IMR-90 (cell line): ENCODE results near the gene CAMTA1. TPM values are rescaled to one million over a fixed set of nuclear protein-coding genes. Genes with fewer than 3 reads are reported as not detected.

Source experiments
- ATAC-seq: fragments of 200-7000 bp; cut with Tn5 transposase; 2 replicates; pipeline ENCODE4 v1.9.1; 2020; ENCODE audit warnings: low read depth, mild to moderate bottlenecking, moderate library complexity
- BruUV-seq: library from RNA; stranded (reverse); fragments of 400-500 nt; replicated peaks from 2 replicates; lab custom pipeline; 2021; lab: Mats Ljungman, UMichigan
- CTCF ChIA-PET: fragments of 300-600 bp; formaldehyde crosslinking; extraction: SDS; loops from one replicate; lab custom pipeline; 2021; ENCODE audit warnings: antibody characterized with exemption; lab: Yijun Ruan, JAX
- POLR2A ChIA-PET: fragments of 300-600 bp; sonication (Branson Sonifier 250); formaldehyde crosslinking; loops from one replicate; lab custom pipeline; 2022; ENCODE audit warnings: antibody characterized with exemption; ENCODE audit not compliant: unreplicated experiment; lab: Charles Lee
- DNase-seq: peaks from one replicate; pipeline ENCODE4 v3.0.0; 2013
- H2AFZ ChIP-seq: replicated peaks from 2 replicates; pipeline ENCODE3; 2013; ENCODE audit warnings: low read length, mild to moderate bottlenecking; ENCODE audit not compliant: poor library complexity
- H2AK5ac ChIP-seq: 2 replicates; pipeline ENCODE4 v1.6.1; 2013; ENCODE audit warnings: low read depth, low read length, inconsistent platforms
- H2AK9ac ChIP-seq: replicated peaks from 2 replicates; pipeline ENCODE3; 2013; ENCODE audit warnings: mild to moderate bottlenecking, low read depth, low read length, moderate library complexity; ENCODE audit not compliant: poor library complexity
- H2BK120ac ChIP-seq: 2 replicates; pipeline ENCODE4 v1.6.1; 2013; ENCODE audit warnings: low read depth, low read length, inconsistent platforms
- H2BK15ac ChIP-seq: 3 replicates; pipeline ENCODE4 v1.6.1; 2013; ENCODE audit warnings: low read depth, low read length, inconsistent platforms
- H2BK20ac ChIP-seq: 2 replicates; pipeline ENCODE4 v1.6.1; 2013; ENCODE audit warnings: low read depth, mild to moderate bottlenecking, inconsistent platforms, low read length, moderate library complexity
- H2BK5ac ChIP-seq: 2 replicates; pipeline ENCODE4 v1.6.1; 2013; ENCODE audit warnings: mild to moderate bottlenecking, low read depth, low read length, inconsistent platforms; ENCODE audit not compliant: poor library complexity, severe bottlenecking
- H3K14ac ChIP-seq: replicated peaks from 2 replicates; pipeline ENCODE4 v1.6.1; 2013; ENCODE audit warnings: low read depth, low read length, inconsistent platforms
- H3K18ac ChIP-seq: 2 replicates; pipeline ENCODE4 v1.6.1; 2013; ENCODE audit warnings: low read depth, low read length, control low read depth
- H3K23ac ChIP-seq: 2 replicates; pipeline ENCODE4 v1.6.1; 2013; ENCODE audit warnings: low read depth, low read length, inconsistent platforms
- H3K27ac ChIP-seq: 2 replicates; pipeline ENCODE4 v1.5.1; 2013; ENCODE audit warnings: mild to moderate bottlenecking, control low read depth, low read length; ENCODE audit not compliant: insufficient read depth
- H3K27me3 ChIP-seq: 2 replicates; pipeline ENCODE4 v1.6.1; 2013; ENCODE audit warnings: low read length; ENCODE audit not compliant: control insufficient read depth, insufficient read depth
- H3K36me3 ChIP-seq: 2 replicates; pipeline ENCODE4 v1.6.1; 2013; ENCODE audit warnings: low read length, mixed read lengths; ENCODE audit not compliant: control insufficient read depth, insufficient read depth
- H3K4ac ChIP-seq: 2 replicates; pipeline ENCODE4 v1.6.1; 2013; ENCODE audit warnings: low read depth, low read length, inconsistent platforms
- H3K4me1 ChIP-seq: 2 replicates; pipeline ENCODE4 v1.6.1; 2013; ENCODE audit warnings: low read length, mixed read lengths; ENCODE audit not compliant: control insufficient read depth, insufficient read depth
- H3K4me2 ChIP-seq: 2 replicates; pipeline ENCODE4 v1.6.1; 2013; ENCODE audit warnings: low read depth, mild to moderate bottlenecking, control low read depth, low read length, moderate library complexity
- H3K4me3 ChIP-seq: 2 replicates; pipeline ENCODE4 v1.5.1; 2013; ENCODE audit warnings: low read depth, mild to moderate bottlenecking, control low read depth, low read length, moderate library complexity; ENCODE audit not compliant: insufficient read depth
- H3K56ac ChIP-seq: 2 replicates; pipeline ENCODE4 v1.6.1; 2013; ENCODE audit warnings: low read length, inconsistent platforms; ENCODE audit not compliant: insufficient read depth; ENCODE audit errors: extremely low read depth
- H3K79me1 ChIP-seq, 2 experiments: 2 replicates each; pipeline ENCODE4 v1.6.1; 2013; ENCODE audit warnings: low read length in 2 of 2, inconsistent platforms in 1 of 2, low read depth in 1 of 2
- H3K9ac ChIP-seq: 2 replicates; pipeline ENCODE4 v1.6.1; 2013; ENCODE audit warnings: low read depth, low read length, control low read depth
- H3K9me1 ChIP-seq: 2 replicates; pipeline ENCODE4 v1.6.1; 2013; ENCODE audit warnings: low read length, inconsistent platforms; ENCODE audit not compliant: insufficient read depth
- H3K9me3 ChIP-seq: 2 replicates; pipeline ENCODE4 v1.6.1; 2013; ENCODE audit warnings: low read length; ENCODE audit not compliant: control insufficient read depth, insufficient read depth
- H4K20me1 ChIP-seq: 2 replicates; pipeline ENCODE4 v1.6.1; 2013; ENCODE audit warnings: low read length, inconsistent platforms; ENCODE audit not compliant: insufficient read depth
- H4K5ac ChIP-seq: 2 replicates; pipeline ENCODE4 v1.6.1; 2013; ENCODE audit warnings: mild to moderate bottlenecking, low read depth, low read length, control low read depth
- H4K8ac ChIP-seq, 2 experiments: 2 replicates each; pipeline ENCODE4 v1.6.1; 2013; ENCODE audit warnings: low read depth in 2 of 2, low read length in 2 of 2, control low read depth in 1 of 2, inconsistent platforms in 1 of 2
- H4K91ac ChIP-seq: 2 replicates; pipeline ENCODE4 v1.6.1; 2013; ENCODE audit warnings: low read depth, low read length, inconsistent platforms; ENCODE audit not compliant: insufficient read depth
- FOS ChIP-seq: fragments of 150-350 bp; IDR thresholded peaks from 2 replicates; pipeline ENCODE4 v1.6.1; 2016; ENCODE audit warnings: low read depth, low read length
- RAD21 ChIP-seq: IDR thresholded peaks from 2 replicates; pipeline ENCODE4 v1.6.1; 2012; ENCODE audit warnings: low read length, improper control_type of control experiment
- RFX5 ChIP-seq: IDR thresholded peaks from 2 replicates; pipeline ENCODE4 v1.8.0; 2012; ENCODE audit warnings: low read depth, mild to moderate bottlenecking, low read length, moderate library complexity
- WGBS, 2 experiments: methylation state at CpG; one replicate each; pipeline versions ENCODE4 v1.1.5 to v1.1.7; 2013; ENCODE audit warnings: missing lambda C conversion rate in 2 of 2; ENCODE audit not compliant: insufficient read length in 1 of 2; ENCODE audit errors: extremely low coverage in 2 of 2; 5-methylcytosine and 5-hydroxymethylcytosine counted together
- dilution Hi-C: fragments of 300-500 bp; cut with HindIII; formaldehyde crosslinking; loops from one replicate; pipeline ENCODE4 v1.14.3; 2018; ENCODE audit warnings: low sequenced_read_pairs; ENCODE audit not compliant: unreplicated experiment
- in situ Hi-C: fragments of 300-500 bp; cut with MboI; formaldehyde crosslinking; loops from 3 replicates; pipeline ENCODE4 v1.14.3; 2019; ENCODE audit warnings: low sequenced_read_pairs, inconsistent platforms, mixed read lengths
- intact Hi-C: fragments of 100-400 bp; cut with micrococcal nuclease; formaldehyde crosslinking; loops from 2 replicates; pipeline ENCODE4 v1.10.0; 2022
- polyA plus RNA-seq, 3 experiments: library from polyadenylated mRNA; depleted of rRNA; stranded (reverse); fragments of >200 nt; gene quantifications; 2 replicates each; pipeline ENCODE4 v1.2.3, GENCODE V29; 2012; ENCODE audit warnings: low replicate concordance in 1 of 3
- total RNA-seq: library from RNA; depleted of rRNA; stranded (reverse); fragments of >200 nt; gene quantifications from 2 replicates; pipeline ENCODE4 v1.2.3, GENCODE V29; 2012
- TF ChIP-seq, protein P1 (sequence below): fragments of 150-350 bp; IDR thresholded peaks from 2 replicates; pipeline ENCODE4 v1.6.1; 2017; ENCODE audit warnings: mild to moderate bottlenecking, antibody characterized with exemption, low read length, low read depth

CAMTA1 gene
- total and polyA plus RNA-seq, 2 of the 4 experiments (the other 2 are of a cell fraction): 35.5 to 74.3 TPM

- Histone ChIP-seq H3K4me2 (no peak overlapping the region), H4K8ac (no peak overlapping the region), H2BK120ac (no peak overlapping the region), H2AK5ac (no peak overlapping the region), H2AFZ (no peak overlapping the region), H4K5ac (no peak overlapping the region), H3K23ac (no peak overlapping the region), H3K9me1 (no peaks in the 10 kb centered on the region), H3K27ac (no peak overlapping the region), H4K91ac (no peak overlapping the region), H3K14ac (no peak overlapping the region), H3K4me1 (no peaks in the 10 kb centered on the region), H3K56ac (no peak overlapping the region), H3K36me3 (no peaks in the 10 kb centered on the region), H4K20me1 (no peaks in the 10 kb centered on the region), H3K9ac (no peak overlapping the region), H3K9me3 (no peaks in the 10 kb centered on the region), H2BK20ac (no peak overlapping the region), H2BK5ac (no peak overlapping the region), H3K79me1 (no peaks in the 10 kb centered on the region), H3K4ac (no peak overlapping the region), H2AK9ac (no peak overlapping the region), H3K18ac (no peak overlapping the region), H3K4me3 (no peak overlapping the region), H3K27me3 (peaks cover 16% of the 10 kb centered on the region), H2BK15ac (no peak overlapping the region)
- in situ Hi-C loops (no loop called here), intact Hi-C loops (no loop called here), dilution Hi-C loops (no loop called here)
- TF ChIP-seq, protein P1, sequence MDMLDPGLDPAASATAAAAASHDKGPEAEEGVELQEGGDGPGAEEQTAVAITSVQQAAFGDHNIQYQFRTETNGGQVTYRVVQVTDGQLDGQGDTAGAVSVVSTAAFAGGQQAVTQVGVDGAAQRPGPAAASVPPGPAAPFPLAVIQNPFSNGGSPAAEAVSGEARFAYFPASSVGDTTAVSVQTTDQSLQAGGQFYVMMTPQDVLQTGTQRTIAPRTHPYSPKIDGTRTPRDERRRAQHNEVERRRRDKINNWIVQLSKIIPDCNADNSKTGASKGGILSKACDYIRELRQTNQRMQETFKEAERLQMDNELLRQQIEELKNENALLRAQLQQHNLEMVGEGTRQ: no peak
- no peak for TF ChIP-seq RFX5
- TF ChIP-seq RAD21: no peak
- TF ChIP-seq FOS: no peak
- no TSS peak for BruUV-seq
- DNase-seq: no peak
- ChIA-PET POLR2A (no interaction called here), CTCF (interaction anchor here (0.6 kb wide), 1 partner anchor 440 kb away, joined by 3 read pairs; no protein-coding TSS in a partner anchor)
- ATAC-seq: no peak
- WGBS, 2 experiments: no CpG with 5 or more reads among the region's 7 CpGs
Measured at GRCh38 chr1:7105269-7105668, 320.0 kb downstream of the CAMTA1 start.
